ENCODE results near the gene IFNGR1.

GRCh38 chr6:137231895-137232294 lies 12.7 kb upstream of the IFNGR1 start:
- TF ChIP-seq CTCF (IDR thresholded peaks at IDR 0.05) (no peak), ZFX (IDR thresholded peaks at IDR 0.05; ENCODE audit: borderline replicate concordance) (no peak)
